H9 (cell line): Measurements from ENCODE around the gene TMC1. TPM values are rescaled to one million over a fixed set of nuclear protein-coding genes. Genes with fewer than 3 reads are reported as not detected.

Experiments
- DNase-seq: peaks from one replicate; pipeline ENCODE4 v3.0.0-alpha.2; 2017
- H2AFZ ChIP-seq: one replicate; pipeline ENCODE4 v1.6.1; 2013; ENCODE audit warnings: mild to moderate bottlenecking, low read length, control low read depth, moderate library complexity
- H2AK5ac ChIP-seq: 2 replicates; pipeline ENCODE4 v1.6.1; 2013; ENCODE audit warnings: low read length, control low read depth, mixed read lengths; ENCODE audit not compliant: insufficient read length
- H2BK120ac ChIP-seq: one replicate; pipeline ENCODE4 v1.6.1; 2013; ENCODE audit warnings: low read depth, mild to moderate bottlenecking, low read length, control low read depth, inconsistent platforms; ENCODE audit not compliant: poor library complexity, severe bottlenecking
- H2BK12ac ChIP-seq: 2 replicates; pipeline ENCODE4 v1.6.1; 2013; ENCODE audit warnings: low read length, control low read depth, mixed read lengths, low read depth; ENCODE audit not compliant: insufficient read length
- H2BK15ac ChIP-seq: 2 replicates; pipeline ENCODE4 v1.6.1; 2013; ENCODE audit warnings: low read depth, low read length, control low read depth
- H2BK20ac ChIP-seq: one replicate; pipeline ENCODE4 v1.6.1; 2013; ENCODE audit warnings: low read depth, mild to moderate bottlenecking, low read length, control low read depth, inconsistent platforms; ENCODE audit not compliant: poor library complexity, severe bottlenecking
- H2BK5ac ChIP-seq: 2 replicates; pipeline ENCODE4 v1.6.1; 2013; ENCODE audit warnings: low read length, control low read depth, mixed read lengths; ENCODE audit not compliant: insufficient read length
- H3K14ac ChIP-seq: 2 replicates; pipeline ENCODE4 v1.6.1; 2013; ENCODE audit warnings: low read length, control low read depth; ENCODE audit not compliant: insufficient read depth
- H3K18ac ChIP-seq: 2 replicates; pipeline ENCODE4 v1.6.1; 2013; ENCODE audit warnings: low read depth, mild to moderate bottlenecking, mixed read lengths, low read length, control low read depth; ENCODE audit not compliant: insufficient read length
- H3K23ac ChIP-seq: 2 replicates; pipeline ENCODE4 v1.6.1; 2013; ENCODE audit warnings: low read length, control low read depth, mixed read lengths, low read depth; ENCODE audit not compliant: insufficient read length
- H3K23me2 ChIP-seq: 2 replicates; pipeline ENCODE4 v1.6.1; 2013; ENCODE audit warnings: low read depth, mild to moderate bottlenecking, mixed read lengths, low read length, control low read depth; ENCODE audit not compliant: insufficient read length, poor library complexity, severe bottlenecking
- H3K27ac ChIP-seq: 2 replicates; pipeline ENCODE4 v1.5.1; 2013; ENCODE audit warnings: low read length, control low read depth, mixed read lengths, low read depth; ENCODE audit not compliant: insufficient read length
- H3K27me3 ChIP-seq: 2 replicates; pipeline ENCODE4 v1.6.1; 2013; ENCODE audit warnings: low read length, control low read depth, inconsistent platforms; ENCODE audit not compliant: insufficient read depth
- H3K4ac ChIP-seq: 2 replicates; pipeline ENCODE4 v1.6.1; 2013; ENCODE audit warnings: low read depth, mild to moderate bottlenecking, control low read depth, inconsistent platforms, low read length, moderate library complexity
- H3K4me1 ChIP-seq: 2 replicates; pipeline ENCODE4 v1.6.1; 2013; ENCODE audit warnings: low read length, control low read depth, inconsistent platforms; ENCODE audit not compliant: insufficient read depth
- H3K4me2 ChIP-seq: 2 replicates; pipeline ENCODE4 v1.6.1; 2013; ENCODE audit warnings: low read length, control low read depth, mixed read lengths; ENCODE audit not compliant: insufficient read length, insufficient read depth
- H3K56ac ChIP-seq: 2 replicates; pipeline ENCODE4 v1.6.1; 2013; ENCODE audit warnings: low read depth, mild to moderate bottlenecking, mixed read lengths, low read length, control low read depth; ENCODE audit not compliant: insufficient read length
- H3K79me1 ChIP-seq: 2 replicates; pipeline ENCODE4 v1.6.1; 2013; ENCODE audit warnings: low read depth, mild to moderate bottlenecking, moderate library complexity, low read length, control low read depth, inconsistent platforms; ENCODE audit not compliant: insufficient read depth, poor library complexity, severe bottlenecking
- H3K79me2 ChIP-seq: 2 replicates; pipeline ENCODE4 v1.6.1; 2013; ENCODE audit warnings: low read length, control low read depth, inconsistent platforms; ENCODE audit not compliant: insufficient read depth
- H3K9ac ChIP-seq: 2 replicates; pipeline ENCODE4 v1.6.1; 2013; ENCODE audit warnings: low read length, control low read depth, mixed read lengths; ENCODE audit not compliant: insufficient read length; ENCODE audit errors: extremely low read depth
- H3K9me3 ChIP-seq: one replicate; pipeline ENCODE4 v1.6.1; 2013; ENCODE audit warnings: low read depth, low read length, inconsistent platforms; ENCODE audit not compliant: control insufficient read depth
- H3T11ph ChIP-seq: one replicate; pipeline ENCODE4 v1.6.1; 2013; ENCODE audit warnings: mild to moderate bottlenecking, low read length, control low read depth, inconsistent platforms
- H4K20me1 ChIP-seq: one replicate; pipeline ENCODE4 v1.6.1; 2013; ENCODE audit not compliant: control insufficient read depth, insufficient read length, insufficient read depth
- H4K5ac ChIP-seq: 2 replicates; pipeline ENCODE4 v1.6.1; 2013; ENCODE audit warnings: low read depth, mild to moderate bottlenecking, mixed read lengths, low read length, control low read depth; ENCODE audit not compliant: insufficient read length
- H4K8ac ChIP-seq: replicated peaks from 2 replicates; pipeline ENCODE4 v1.6.1; 2013; ENCODE audit warnings: low read length, control low read depth, mixed read lengths, low read depth; ENCODE audit not compliant: insufficient read length
- H4K91ac ChIP-seq: 2 replicates; pipeline ENCODE4 v1.6.1; 2013; ENCODE audit warnings: low read depth, mild to moderate bottlenecking, moderate library complexity, mixed read lengths, low read length, control low read depth; ENCODE audit not compliant: insufficient read length
- H3K27ac Mint-ChIP-seq, 3 experiments: 2 replicates in 2 of 3; 3 replicates in 1 of 3; pipeline ENCODE4 v1.8.0; 2020 to 2021; ENCODE audit warnings: mixed read lengths in 3 of 3, mild to moderate bottlenecking in 1 of 3, moderate library complexity in 1 of 3
- H3K27me3 Mint-ChIP-seq: 2 replicates; pipeline ENCODE4 v1.8.0; 2021; ENCODE audit warnings: low read depth, mild to moderate bottlenecking, moderate library complexity, mixed read lengths
- H3K36me3 Mint-ChIP-seq, 3 experiments: 2 replicates in 2 of 3; 3 replicates in 1 of 3; pipeline ENCODE4 v1.8.0; 2020 to 2021; ENCODE audit warnings: low read depth in 3 of 3, mixed read lengths in 3 of 3; ENCODE audit not compliant: insufficient read depth in 1 of 3
- H3K4me1 Mint-ChIP-seq, 2 experiments: 2 replicates each; pipeline ENCODE4 v1.8.0; 2020; ENCODE audit warnings: mixed read lengths in 2 of 2
- H3K4me3 Mint-ChIP-seq, 2 experiments: 2 replicates in 1 of 2; 3 replicates in 1 of 2; pipeline ENCODE4 v1.8.0; 2020 to 2021; ENCODE audit warnings: mild to moderate bottlenecking in 2 of 2, mixed read lengths in 2 of 2, moderate library complexity in 1 of 2
- H3K9me3 Mint-ChIP-seq, 2 experiments: 2 replicates in 1 of 2; 3 replicates in 1 of 2; pipeline ENCODE4 v1.8.0; 2020; ENCODE audit warnings: mild to moderate bottlenecking in 2 of 2, mixed read lengths in 2 of 2, moderate library complexity in 1 of 2
- CTCF ChIP-seq: fragments of 200-600 bp; sonication (generic); conservative IDR thresholded peaks from 3 replicates; pipeline ENCODE4 v1.8.0; 2021; ENCODE audit warnings: antibody characterized with exemption, mild to moderate bottlenecking
- WGBS: extraction: QIAGEN DNeasy Blood & Tissue Kit; methylation state at CpG from one replicate; pipeline ENCODE4 v1.1.7; 2013; ENCODE audit warnings: missing lambda C conversion rate, low lambda C conversion rate, mixed read lengths; ENCODE audit not compliant: insufficient read length; ENCODE audit errors: extremely low coverage; 5-methylcytosine and 5-hydroxymethylcytosine counted together
- total RNA-seq: library from RNA; stranded (reverse); gene quantifications from 2 replicates; pipeline ENCODE4 v1.2.1, GENCODE V29; 2021

TMC1 gene
- total RNA-seq, 1 experiment from 2014 or later, result 2.4 TPM

GRCh38 chr9:72560086-72560485 lies 38.7 kb downstream of the TMC1 start:
- H3K9ac ChIP-seq, result no peak overlapping the region
- H2AFZ ChIP-seq, result no peak overlapping the region
- Mint-ChIP-seq H3K4me1 (peaks cover 4 to 6% of the 10 kb centered on the region in 2 experiments; a peak in 1 of 4 replicates), H3K4me3 (no peak overlapping the region), H3K9me3 (peaks cover 0 to under 1% of the 10 kb centered on the region in 2 experiments; a peak in 2 of 5 replicates), H3K36me3 (peaks cover 0 to 1% (median 0%) of the 10 kb centered on the region in 3 experiments; a peak in 2 of 7 replicates), H3K27ac (no peak overlapping the region), H3K27me3 (no peaks in the 10 kb centered on the region)
- H3K4ac ChIP-seq, result no peak overlapping the region
- H3K27ac ChIP-seq, result no peak overlapping the region
- no peak overlapping the region for H4K91ac ChIP-seq
- no peaks in the 10 kb centered on the region for H3K4me1 ChIP-seq
- H2BK120ac ChIP-seq, result no peak overlapping the region
- TF ChIP-seq CTCF, result no peak
- no peak overlapping the region for H2BK20ac ChIP-seq
- H2BK15ac ChIP-seq, result no peak overlapping the region
- no peak overlapping the region for H2AK5ac ChIP-seq
- H2BK5ac ChIP-seq, result no peak overlapping the region
- no peak overlapping the region for H3K4me2 ChIP-seq
- H3K79me2 ChIP-seq, result no peaks in the 10 kb centered on the region
- WGBS, result no CpG with 5 or more reads among the region's 1 CpG
- no peaks in the 10 kb centered on the region for H4K20me1 ChIP-seq
- no peaks in the 10 kb centered on the region for H3K9me3 ChIP-seq
- no peak overlapping the region for H3T11ph ChIP-seq
- no peak overlapping the region for H3K23ac ChIP-seq
- no peak overlapping the region for H3K18ac ChIP-seq
- no peaks in the 10 kb centered on the region for H3K23me2 ChIP-seq
- no peak overlapping the region for H4K8ac ChIP-seq
- H3K79me1 ChIP-seq, result no peaks in the 10 kb centered on the region
- no peak overlapping the region for H2BK12ac ChIP-seq
- DNase-seq, result no peak
- no peak overlapping the region for H4K5ac ChIP-seq
- no peak overlapping the region for H3K56ac ChIP-seq
- no peak overlapping the region for H3K14ac ChIP-seq
- no peaks in the 10 kb centered on the region for H3K27me3 ChIP-seq
